Iris pigment epithelial cell (primary cell): ENCODE data around the gene TMEM30B.

ENCODE experiments used
- DNase-seq: peaks from one replicate; pipeline ENCODE4 v3.0.0-alpha.2; 2011; ENCODE audit warnings: low read depth

Gene TMEM30B

DNA sequence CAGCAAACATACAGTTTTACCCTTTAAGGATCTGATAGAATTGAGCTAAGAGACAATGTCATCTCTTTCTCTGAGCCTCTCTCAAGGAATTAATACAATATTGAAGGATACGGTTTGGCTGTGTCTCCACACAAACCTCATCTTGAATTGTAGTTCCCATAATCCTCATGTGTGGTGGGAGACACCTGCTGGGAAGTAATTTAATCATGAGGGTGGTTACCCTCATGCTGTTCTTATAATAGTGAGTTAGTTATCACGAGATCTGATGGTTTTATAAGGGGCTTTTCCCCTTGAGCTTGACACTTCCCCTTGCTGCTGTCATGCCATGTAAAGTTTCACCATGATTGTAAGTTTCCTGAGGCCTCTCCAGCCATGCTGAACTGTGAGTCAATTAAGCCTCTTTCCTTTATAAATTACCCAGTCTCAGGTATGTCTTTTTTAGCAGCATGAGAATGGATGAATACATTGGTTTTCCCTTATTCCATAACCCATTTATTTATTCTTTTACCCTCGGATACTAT, 47.6 kb downstream of the TMEM30B start:
- no peak for DNase-seq

DNA sequence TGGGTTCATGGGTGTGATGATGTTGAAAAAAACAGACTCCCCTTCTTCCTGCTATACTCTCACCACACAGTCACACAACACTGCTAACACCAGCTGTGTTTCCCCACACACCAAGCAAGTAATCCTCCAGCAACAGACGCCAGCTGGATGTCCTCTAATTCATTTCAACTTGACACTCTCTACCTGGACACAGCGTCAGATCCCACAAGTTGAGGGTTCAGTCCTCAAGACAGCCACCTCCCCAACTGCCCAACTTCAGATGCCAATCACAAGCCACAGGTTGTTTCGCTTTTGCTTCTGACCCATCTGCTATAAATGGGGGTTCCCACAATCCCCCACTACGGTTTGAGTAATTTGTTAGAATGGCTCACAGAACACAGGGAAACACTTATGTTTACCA, 49.3 kb downstream of the TMEM30B start:
- no peak for DNase-seq

DNA sequence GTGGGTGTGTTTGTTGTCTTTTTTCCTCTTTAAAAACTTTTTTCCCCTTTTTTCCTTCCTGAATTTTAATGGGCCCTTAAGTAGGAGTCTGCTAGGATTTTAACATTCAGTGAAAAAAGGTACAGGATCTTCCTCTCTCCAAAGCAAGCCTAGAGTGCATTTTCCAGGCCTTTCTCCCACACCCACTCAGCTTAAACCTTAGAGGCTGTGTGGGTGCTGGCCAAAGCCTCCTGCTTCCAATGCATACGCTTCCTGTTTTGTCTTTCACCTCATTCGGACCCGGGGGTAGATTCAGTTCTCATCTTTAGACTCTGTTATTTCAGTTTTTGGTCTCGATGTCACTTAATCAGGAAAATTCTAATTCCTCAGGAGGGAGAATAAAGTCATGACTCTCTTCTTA, 51.2 kb downstream of the TMEM30B start:
- DNase-seq = peak; percentile 24

DNA sequence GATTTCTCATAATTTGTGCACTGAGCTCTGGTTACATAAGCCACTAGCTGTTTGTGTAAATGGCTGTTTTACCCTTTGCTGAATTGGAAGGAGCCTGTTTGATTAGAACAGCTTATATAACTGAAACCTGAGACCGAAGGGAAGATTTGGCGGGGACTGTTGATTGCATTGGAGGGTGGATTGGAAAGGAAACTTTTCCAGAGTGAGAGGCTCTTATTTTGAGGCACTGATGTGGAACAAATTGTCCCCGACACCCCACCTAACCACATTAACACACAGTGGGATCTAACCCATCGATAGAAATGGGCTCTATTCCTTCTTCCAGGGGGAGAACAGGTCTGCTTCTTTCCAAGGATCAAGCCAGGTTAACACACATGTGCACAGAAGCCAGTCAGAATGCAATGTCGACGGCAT, 51.7 kb downstream of the TMEM30B start:
- peak; percentile 9 for DNase-seq

DNA sequence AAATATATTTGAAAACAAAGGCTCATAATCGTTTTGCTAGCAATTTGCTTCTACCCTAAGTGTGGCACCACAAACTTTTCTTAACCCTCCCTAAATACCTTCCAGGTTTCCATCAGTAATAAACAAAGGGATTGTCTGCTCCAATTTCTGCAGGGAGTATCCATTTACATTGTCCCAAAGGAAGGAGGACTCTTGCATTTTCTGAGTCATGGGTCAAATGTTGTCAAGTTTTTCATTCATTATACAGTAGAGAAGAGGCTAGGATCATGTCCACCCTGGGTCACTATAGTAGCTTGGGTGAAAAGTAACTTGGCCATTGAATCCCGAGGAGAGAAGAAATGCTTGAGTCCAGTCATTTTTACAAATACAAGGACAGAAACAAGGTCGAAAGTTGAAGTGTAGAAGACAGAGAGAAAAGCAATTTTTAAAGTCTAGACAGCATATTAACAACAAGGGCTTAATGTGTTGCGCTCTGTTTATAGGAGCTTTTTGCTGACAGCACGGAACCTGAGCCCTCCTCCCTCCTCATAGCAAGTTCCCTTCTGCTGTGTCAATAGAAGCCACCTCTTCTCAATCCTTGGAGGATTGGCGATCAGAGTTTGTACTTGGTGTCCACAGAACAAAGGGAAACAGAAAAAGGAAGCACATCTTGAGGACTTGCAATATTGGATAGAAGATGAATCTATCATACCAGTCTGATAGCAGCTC, 53.1 kb downstream of the TMEM30B start:
- no peak for DNase-seq
